NAMALWA (cell line): ENCODE results near the gene SORL1.
A peak's percentile ranks its signal among the peaks of the same experiment; 100 is the strongest.

ENCODE experiments used
- DNase-seq: peaks from one replicate; pipeline ENCODE4 v3.0.0-alpha.2; 2015; ENCODE audit warnings: low spot score

The SORL1 gene

GRCh38 chr11:121563900-121564822, 112.0 kb downstream of the SORL1 start:
- DNase-seq: no peak

DNA sequence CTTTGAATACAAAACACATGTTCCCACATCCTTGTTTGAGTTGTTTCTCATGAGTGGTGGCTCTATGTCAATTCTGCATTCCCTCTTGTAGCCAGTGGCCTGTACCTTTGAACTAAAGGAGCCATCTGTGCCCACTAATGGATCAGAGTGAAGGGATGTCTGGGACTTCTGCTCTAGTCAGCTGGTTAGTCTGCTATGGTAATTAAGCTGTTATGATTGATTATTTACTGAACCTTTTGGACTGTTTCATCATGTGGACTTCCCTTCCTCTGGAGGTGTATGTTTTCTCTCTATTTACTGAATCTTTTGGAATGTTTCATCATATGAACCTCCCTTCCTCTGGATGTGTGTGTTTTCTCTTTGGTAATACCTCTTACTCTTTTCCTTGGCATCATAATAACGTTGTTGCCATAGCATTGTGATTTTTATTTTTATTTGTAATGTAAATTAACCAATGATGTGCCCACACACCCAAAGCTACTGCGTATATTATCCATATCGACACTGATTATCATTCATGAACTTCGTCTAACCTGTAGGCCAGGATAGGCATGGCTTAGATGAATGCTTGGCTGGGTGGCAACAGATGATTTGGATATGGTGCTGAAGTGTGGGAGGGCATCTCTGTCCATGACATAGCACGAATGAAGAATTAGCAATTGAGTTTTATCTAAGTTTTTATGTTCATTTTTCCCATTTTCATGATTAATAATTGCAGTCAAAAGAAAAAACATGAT, 113.0 kb downstream of the SORL1 start:
- DNase-seq: no peak

DNA sequence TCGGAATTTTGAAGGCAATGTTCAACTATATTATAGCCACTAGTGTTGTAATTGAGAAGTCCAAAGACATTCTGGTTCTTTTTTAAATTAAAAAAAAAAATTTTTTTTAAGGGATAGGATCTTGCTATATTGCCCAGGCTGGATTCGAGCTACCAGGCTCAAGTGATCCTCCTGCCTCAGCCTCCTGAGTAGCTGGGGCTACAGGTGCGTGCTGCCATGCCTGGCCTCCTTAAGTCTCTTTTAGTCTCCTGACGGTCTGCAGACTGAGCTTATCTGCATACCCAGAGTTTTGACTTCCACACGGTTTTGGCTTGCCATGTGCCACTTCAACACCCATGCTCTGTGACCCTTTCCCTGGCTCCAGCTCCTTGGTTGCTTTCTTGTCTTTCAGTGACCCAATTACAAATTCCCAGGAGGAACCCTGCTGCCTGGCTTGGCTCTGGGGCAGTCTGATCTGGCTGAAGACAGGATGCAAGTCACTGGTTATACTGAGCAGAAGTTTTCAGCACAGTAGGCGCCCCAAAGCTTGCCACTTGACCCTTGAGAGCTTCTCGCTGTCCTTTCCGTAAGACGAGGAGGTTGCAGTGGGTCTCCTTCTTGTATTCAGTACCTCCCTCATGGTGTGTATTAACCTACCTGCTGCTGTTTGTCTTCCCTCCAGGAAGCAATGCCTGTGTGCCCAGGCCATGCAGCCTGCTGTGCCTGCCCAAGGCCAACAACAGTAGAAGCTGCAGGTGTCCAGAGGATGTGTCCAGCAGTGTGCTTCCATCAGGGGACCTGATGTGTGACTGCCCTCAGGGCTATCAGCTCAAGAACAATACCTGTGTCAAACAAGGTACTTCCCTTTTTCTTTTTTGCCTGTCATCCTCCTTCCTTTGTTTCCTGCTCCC, 114.4 kb downstream of the SORL1 start:
- no peak for DNase-seq

DNA sequence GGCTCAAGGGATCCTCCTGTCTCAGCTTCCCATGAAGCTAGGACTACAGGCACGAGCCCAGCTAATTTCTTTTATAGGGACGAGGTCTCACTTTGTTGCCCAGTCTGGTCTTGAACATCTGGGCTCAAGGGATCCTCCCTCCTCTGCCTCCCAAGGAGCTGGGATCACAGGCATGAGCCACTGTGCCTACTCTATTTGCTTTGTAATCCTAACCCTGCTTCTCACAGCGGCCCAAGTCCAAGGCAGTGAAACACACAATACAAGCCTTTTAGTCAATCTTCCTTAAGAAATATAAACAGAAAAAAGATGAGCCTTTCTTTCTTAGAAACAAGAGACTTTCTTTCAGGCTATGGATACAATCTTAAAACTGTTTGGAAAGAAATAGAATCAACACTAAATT, 115.9 kb downstream of the SORL1 start:
- DNase-seq: no peak

DNA sequence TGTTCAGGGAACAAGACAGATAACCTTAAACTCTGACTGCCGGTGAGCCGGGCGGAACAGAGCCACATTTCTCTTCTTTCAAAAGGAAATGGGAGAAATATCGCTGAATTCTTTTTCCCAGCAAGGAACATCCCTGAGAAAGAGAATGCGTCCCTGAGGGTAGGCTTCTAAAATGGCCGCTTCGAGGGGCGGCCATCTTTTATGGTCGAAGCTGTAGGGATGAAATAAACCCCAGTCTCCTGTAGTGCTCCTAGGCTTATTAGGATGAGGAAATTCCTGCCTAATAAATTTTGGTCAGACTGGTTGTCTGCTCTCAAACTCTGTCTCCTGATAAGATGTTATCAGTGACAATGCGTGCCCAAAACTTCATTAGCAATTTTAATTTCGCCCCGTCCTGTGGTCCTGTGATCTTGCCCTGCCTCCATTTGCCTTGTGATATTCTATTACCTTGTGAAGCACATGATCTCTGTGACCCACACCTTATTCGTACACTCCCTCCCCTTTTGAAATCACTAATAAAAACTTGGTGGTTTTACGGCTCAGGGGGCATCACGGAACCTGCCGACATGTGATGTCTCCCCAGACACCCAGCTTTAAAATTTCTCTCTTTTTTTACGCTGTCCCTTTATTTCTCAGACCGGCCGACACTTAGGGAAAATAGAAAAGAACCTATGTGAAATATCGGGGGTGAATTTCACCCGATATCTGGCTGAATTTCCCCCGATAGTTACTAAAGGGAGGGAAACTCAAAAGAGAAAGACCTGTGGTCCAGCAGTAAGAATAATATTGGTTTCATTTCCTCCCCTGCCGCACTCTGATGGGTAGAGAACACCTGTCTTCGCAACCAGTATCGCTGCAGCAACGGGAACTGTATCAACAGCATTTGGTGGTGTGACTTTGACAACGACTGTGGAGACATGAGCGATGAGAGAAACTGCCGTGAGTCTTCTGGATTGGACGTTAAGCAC, 117.5 kb downstream of the SORL1 start:
- peak; percentile 88 for DNase-seq

GRCh38 chr11:121570453-121570852, 118.3 kb downstream of the SORL1 start:
- no peak for DNase-seq

DNA sequence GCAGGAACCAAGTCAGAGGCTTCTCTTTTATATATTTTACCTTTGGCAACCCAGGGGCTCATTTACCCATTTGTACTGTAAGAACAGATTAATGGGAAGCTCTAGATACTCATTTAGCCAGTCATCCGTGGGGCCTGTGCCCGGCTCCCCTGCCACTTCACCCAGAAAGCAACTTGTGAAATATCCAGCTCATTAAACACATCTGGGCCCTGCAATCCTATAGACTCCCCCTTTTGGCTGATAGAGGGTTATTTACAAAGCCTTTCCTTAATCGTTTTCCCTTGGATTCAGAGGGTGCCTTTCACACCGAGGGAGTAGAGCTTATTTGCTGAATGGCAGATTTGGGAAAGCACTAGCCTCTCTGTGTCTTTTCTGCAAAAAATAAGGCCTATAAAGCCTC, 119.4 kb downstream of the SORL1 start:
- DNase-seq: no peak

- DNase-seq: no peak
Measured at GRCh38 chr11:121572571-121573059, 120.5 kb downstream of the SORL1 start.

DNA sequence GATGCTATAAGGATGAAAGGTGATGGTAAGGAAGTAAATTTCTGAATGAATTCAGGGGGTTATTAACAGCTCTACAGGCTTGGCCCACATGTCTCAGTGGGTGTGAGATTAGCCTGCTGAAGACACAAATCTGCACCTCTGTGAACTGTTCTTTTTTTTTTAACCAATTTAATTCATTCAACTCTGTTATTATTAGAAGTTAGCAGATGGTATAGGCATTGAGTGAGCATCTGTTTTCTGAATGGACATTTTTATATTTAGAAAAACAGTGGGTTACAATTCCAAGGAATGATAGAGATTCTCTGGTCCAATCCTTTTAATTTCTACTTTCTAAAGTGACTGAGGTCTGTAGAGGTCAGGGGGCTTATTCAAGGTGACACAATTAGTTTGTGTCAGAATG, 122.7 kb downstream of the SORL1 start:
- no peak for DNase-seq

- no peak for DNase-seq
Measured at GRCh38 chr11:121575250-121575962, 123.3 kb downstream of the SORL1 start.

- no peak for DNase-seq
Measured at GRCh38 chr11:121575963-121576290, 123.8 kb downstream of the SORL1 start.

DNA sequence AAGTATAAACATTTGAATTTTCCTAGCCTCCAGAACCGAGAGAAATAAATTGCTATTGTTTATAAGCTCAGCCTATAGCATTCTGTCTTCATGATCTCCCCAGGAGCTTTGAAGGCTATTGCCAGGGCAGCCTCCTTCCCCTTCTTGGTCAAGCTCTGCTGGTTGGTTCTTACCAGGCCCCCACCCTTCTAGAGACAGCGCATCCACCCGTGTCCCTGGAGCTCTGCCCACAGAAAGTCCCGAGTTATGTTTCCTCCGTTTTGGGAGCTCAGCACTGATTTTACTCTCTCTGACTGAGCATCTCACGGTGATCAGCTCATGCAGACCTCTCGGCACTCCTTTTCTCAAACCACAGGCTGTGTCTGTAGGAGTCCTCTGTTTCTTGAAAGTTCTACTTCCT, 124.4 kb downstream of the SORL1 start:
- DNase-seq: no peak

GRCh38 chr11:121577106-121577848, 125.2 kb downstream of the SORL1 start:
- DNase-seq: no peak

- no peak for DNase-seq
Measured at GRCh38 chr11:121578251-121578976, 126.3 kb downstream of the SORL1 start.

DNA sequence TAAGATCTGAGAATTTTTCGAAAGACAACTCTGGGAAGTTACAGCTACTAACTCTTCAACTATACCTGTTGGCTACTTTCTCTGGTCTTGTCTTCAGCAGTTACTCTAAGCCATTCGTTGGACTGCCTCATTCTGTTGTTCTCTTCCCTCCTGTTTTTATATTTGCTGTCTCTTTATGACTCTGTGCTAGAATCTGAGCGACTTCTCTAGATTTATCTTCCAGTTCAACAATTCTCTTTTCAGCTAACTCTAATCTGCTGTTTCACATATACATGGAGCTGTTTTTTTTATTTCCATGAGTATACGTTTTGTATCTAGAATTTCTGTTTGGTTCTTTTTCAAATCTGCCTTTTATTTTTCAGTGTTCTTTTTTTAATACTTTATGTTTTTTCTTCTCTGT, 128.0 kb downstream of the SORL1 start:
- no peak for DNase-seq

- no peak for DNase-seq
Measured at GRCh38 chr11:121581607-121582006, 129.5 kb downstream of the SORL1 start.

- DNase-seq: peak; percentile 16
Measured at GRCh38 chr11:121582296-121582695, 130.2 kb downstream of the SORL1 start.

- DNase-seq: no peak
Measured at GRCh38 chr11:121583825-121584224, 131.7 kb downstream of the SORL1 start.

DNA sequence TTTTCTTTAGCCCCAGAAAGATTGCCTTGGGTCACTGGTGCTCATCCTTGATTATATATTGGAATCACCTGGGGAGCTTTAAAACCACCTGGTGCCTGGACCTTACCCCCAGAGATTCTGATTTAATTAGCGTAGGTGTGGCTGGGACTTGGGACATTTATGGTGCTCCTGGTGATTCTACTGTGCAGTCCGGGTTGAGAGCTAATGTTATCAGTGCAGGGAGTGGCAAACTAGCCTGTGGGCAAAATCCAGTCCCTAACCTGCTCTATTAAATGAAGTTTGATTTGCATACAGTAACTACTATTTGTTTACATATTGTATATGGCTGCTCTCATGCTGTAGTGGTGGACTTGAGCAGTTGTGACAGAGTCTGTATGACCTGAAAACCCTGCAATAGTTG, 134.6 kb downstream of the SORL1 start:
- DNase-seq: no peak
